ENCODE results near the gene GAL.
"Not testable (repeated sequence)": the region's sequence is repeated elsewhere in the genome, so short reads cannot be mapped to it uniquely, and the experiment has no call there.

The GAL gene

GRCh38 chr11:68684385-68685356 lies at the start of gene GAL:
Gene GAL (plus strand): TSS chr11:68684544. CDS start chr11:68684924, 380 bp downstream.
- no peak for DNase-seq (ENCODE audit: low read depth, low spot score)
- no peak within 1 kb of the TSS for H3K27ac ChIP-seq

DNA sequence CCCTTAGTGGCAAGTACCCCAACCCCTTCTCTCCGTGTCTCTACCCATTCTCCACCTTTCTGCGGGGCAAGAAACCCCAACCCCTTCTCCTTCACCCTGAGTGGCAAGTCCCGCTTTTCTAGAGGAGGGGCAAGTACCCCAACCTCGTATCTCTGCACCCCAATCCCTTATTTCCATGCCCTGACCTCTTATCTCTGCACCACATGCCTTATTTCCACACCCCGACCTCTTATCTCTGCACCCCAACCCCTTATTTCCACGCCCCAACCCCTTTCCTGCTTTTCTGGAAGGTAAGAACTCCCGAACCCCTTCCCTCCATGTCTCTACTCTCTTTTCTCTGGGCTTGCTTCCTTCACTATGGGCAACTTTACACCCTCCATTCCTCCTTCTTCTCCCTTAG lies 49.7 kb upstream of the GAL start:
- not testable (repeated sequence) for H3K27ac ChIP-seq; DNase-seq (ENCODE audit: low read depth, low spot score)

DNA sequence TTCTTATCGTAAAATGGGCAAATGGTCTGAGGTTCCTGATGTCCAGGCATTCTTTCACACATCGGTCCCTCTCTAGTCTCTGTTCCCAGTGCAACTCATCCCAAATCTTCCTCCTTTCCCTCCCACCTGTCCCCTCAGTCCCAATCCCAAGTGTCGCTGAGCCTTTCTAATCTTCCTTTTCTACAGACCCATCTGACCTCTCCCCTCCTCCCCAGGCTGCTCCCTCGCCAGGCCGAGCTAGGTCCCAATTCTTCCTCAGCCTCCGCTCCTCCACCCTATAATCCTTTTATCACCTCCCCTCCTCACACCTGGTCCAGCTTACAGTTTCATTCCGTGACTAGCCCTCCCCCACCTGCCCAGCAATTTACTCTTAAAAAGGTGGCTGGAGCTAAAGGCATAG lies 49.2 kb upstream of the GAL start:
- not testable (repeated sequence) for DNase-seq (ENCODE audit: low read depth, low spot score); H3K27ac ChIP-seq

DNA sequence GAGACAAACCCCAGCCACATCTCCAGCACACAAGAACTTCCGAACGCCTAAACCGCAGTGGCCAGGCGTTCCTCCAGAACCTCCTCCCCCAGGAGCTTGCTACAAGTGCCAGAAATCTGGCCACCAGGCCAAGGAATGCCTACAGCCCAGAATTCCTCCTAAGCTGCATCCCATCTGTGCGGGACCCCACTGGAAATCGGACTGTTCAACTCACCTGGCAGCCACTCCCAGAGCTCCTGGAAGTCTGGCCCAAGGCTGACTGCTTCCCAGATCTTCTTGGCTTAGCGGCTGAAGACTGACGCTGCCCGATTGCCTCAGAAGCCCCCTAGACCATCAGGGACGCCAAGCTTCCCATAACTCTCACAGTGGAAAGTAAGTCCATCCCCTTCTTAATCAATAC lies 48.5 kb upstream of the GAL start:
- H3K27ac ChIP-seq; DNase-seq (ENCODE audit: low read depth, low spot score): not testable (repeated sequence)

DNA sequence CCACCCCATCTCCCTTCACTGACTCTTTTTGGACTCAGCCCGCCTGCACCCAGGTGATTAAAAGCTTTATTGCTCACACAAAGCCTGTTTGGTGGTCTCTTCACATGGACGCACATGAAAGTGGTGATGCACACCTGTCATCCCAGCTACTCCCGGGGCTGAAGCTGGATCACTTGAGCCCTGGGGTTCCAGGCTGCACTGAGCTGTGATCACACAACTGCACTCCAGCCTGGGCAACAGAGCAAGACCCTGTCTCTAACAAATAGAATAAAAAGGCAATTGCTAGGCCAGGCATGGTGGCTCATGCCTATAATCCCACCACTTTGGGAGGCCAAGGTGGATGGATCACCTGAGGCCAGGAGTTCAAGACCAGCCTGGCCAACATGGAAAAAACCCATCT lies 45.0 kb upstream of the GAL start:
- DNase-seq (ENCODE audit: low read depth, low spot score); H3K27ac ChIP-seq: not testable (repeated sequence)

DNA sequence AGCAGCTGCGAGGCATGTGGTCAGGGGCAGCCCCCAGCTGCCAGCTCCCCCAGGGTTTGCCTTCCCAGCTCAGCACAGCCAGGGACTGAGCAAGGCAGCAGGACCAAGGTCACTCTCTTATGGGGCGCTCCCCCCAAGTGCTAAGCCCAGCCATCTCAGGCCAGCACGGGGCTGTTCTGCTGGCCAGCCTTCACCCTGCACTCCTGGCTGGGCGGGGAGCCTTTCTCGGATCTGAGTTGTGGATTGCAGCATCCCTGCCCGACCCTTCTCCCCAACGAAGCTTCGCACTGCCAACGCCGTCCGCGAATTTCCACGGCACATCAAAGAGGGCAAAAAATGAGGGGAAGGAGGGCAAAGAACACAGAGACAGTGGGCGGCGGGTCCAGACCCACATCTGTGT lies 42.5 kb upstream of the GAL start:
- no peak overlapping the region for H3K27ac ChIP-seq
- DNase-seq (ENCODE audit: low read depth, low spot score), result no peak

- no peak for DNase-seq (ENCODE audit: low read depth, low spot score)
- no peak overlapping the region for H3K27ac ChIP-seq
These were observed 40.8 kb upstream of the GAL start for GRCh38 chr11:68643585-68643984.

DNA sequence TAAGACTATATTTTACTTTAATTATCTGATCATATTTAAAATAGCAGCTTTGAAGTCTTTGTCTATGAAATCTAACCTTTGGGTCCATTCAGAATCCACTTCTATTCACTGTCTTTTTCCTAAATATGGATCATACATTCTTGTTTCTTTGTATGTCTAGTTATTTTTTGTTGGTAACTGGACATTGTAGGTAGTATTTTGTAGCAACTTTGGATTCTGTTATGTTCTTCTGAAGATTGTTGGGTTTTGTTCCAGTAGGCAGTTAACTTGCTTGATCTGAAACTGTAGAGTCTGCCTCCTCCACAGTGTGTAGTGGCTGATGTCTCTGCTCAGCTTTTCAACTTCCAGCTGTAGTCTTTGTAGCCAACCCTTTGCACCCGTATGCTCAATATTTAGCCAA lies 37.5 kb upstream of the GAL start:
- no peak overlapping the region for H3K27ac ChIP-seq

GRCh38 chr11:68649851-68650555 lies 34.3 kb upstream of the GAL start:
- no peak for DNase-seq (ENCODE audit: low read depth, low spot score)
- H3K27ac ChIP-seq, result no peak overlapping the region

More for the DNA sequence above, 37.5 kb upstream of the GAL start:
- DNase-seq (ENCODE audit: low read depth, low spot score), result no peak

- H3K27ac ChIP-seq, result no peak overlapping the region
- DNase-seq (ENCODE audit: low read depth, low spot score), result no peak
These were observed 33.5 kb upstream of the GAL start for GRCh38 chr11:68650801-68651200.

DNA sequence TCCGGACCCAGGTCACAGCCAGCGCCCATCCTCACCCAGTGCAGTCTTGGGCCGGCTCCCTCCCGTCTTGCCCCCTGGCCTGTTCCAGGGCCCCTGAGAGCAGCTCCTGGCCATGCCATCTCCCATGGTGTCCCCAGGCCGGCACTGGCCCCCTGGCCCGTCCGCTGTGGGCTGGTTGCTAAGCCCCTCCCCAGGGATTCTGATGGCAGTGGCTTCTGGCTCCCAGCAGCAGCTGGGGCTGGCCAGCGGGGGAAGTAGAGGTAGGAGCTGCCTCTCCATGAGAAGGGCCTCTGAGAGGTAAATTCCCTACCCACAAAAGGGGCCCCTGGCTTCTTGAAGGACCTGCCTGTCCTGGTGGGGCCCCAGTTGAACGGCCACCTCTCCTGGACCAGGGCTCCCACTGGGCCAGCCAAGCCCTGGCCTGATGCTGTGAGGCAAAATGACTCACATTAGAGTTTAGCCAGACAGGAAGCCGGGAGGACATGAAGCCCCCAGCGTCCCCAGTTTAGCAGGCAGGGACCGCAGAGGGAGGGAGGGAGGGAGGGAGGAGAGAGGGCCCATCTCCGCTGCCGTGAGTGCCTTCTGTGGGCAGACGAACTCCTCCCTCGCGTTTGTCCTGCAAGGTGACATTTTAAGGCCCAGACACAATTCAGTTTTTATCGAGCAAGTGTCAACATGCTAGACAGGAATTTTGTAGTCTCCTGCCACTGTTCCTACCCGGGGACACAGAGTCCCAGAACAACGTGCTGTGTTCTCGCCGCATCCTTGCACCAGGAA lies 32.9 kb upstream of the GAL start:
- no peak overlapping the region for H3K27ac ChIP-seq
- DNase-seq (ENCODE audit: low read depth, low spot score), result no peak

DNA sequence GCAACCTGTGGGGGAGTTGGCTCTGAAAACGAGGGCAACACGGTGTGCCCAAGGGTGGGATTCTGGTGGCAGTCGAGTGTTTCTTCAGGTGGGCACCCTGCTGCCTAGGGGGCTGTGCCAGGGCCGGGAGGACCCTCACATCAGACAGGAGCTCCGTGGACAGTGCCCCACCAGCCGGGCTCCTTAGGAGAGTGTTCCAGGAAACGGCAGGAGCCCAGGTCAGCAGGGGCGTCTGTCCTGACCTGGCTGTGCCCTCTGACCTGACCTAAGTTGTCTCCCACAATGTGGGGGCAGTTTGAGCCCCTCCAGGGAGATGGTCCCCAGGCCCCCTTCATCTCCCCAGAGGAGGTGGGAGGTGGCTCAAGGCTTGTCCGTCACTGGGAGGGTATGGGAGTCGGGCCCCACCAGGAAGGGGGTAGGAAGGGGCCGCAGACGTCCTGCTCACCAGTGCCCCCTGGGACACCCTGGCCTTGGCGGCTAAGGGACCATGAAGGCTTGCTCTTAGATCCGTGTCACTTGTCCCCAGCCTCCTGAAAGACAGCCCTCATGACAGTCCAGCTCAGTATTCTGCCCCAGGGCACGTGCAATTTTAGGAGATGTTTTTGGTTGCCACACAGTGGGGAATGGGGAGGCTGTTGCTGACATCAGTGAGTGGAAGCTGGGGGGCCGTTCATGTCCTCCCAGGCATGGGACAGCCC lies 32.2 kb upstream of the GAL start:
- DNase-seq (ENCODE audit: low read depth, low spot score), result no peak
- no peak overlapping the region for H3K27ac ChIP-seq

DNA sequence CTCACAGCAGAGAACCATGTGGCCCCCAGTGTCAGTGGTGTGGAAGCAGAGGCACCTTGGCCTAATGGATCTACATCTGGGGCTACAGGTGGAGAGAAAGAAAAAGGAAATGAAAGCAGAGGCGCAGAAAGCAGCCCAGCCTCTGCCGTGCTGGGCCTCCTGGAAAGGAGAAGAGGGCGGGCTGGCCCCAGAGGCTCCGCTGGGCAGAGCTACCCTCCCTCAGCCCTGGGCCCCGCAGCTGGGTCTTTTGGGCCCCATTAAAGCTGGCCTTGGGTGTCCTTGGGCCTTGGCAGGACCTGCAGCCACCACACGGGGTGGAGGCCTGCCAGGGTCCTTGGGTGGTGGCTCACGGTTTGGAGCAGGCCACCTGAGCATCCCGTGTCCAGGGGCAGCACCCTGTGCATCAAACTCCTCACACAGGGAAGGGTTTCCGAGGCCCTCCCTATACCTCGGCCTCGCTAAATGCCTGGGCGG lies 31.6 kb upstream of the GAL start:
- no peak for DNase-seq (ENCODE audit: low read depth, low spot score)
- no peak overlapping the region for H3K27ac ChIP-seq

DNA sequence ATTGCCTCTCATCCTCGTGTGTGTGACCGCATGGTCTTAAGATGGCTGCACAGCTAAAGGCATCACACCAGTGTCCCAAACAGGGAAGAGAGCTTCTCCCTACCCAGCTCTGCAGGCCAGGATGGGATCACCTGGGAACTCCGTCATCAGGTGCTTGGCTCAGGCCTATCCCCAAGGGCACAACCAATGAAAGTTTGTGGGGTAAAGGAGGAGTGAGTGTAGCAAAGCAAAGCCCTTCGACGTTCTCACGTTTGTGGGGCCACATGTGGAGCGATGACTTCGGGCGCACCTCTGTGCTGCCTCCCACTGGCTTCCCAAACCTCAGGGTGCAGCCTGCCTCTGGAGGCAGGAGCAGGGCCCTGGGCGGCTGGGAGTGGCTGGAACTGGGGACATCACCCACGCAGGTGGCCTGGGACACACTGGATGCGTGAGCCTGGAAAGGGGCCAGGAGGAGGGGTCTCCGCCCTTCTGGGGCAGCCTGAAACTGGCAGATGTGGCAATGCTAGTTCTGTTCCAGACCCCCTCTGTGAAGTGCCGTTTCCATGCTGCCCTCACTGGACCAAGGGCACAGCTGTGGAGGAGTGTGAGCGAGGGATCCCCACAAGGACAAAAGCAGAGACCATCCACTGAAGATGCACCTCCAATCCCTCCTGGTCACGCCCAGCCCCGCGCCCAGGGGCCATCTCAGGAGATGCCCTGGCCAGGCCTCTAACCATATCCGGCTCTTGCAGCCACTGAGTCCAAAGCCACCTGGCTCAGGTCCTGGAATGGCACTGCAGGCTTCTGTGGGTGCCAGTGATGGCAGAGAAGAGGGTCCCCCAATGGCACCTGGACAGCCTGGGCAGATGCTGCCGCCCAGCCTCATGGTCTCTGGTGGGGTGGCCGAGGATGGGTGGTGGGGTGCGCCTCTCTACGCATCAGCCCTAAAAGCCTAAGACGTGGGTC lies 30.6 kb upstream of the GAL start:
- no peak for DNase-seq (ENCODE audit: low read depth, low spot score)
- H3K27ac ChIP-seq, result no peak overlapping the region

DNA sequence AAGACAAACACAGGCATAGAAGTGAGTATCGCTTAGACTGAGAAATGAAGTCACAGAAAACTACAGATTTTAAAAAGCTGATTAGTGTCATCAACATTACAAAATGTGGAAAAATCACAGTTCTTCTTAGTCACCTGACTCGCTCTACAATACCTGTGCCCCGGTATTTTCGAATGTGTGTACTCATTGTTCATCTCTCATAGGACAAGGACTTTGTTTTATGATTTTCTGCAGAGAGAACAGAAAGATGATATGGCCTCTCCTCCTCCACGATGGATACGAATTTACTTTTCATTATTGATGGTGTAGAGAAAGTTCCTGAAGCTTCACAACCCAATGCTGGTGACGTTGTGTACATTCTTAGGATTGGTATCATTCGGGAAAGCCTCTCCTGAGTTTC lies 29.4 kb upstream of the GAL start:
- DNase-seq (ENCODE audit: low read depth, low spot score), result no peak
- no peak overlapping the region for H3K27ac ChIP-seq

DNA sequence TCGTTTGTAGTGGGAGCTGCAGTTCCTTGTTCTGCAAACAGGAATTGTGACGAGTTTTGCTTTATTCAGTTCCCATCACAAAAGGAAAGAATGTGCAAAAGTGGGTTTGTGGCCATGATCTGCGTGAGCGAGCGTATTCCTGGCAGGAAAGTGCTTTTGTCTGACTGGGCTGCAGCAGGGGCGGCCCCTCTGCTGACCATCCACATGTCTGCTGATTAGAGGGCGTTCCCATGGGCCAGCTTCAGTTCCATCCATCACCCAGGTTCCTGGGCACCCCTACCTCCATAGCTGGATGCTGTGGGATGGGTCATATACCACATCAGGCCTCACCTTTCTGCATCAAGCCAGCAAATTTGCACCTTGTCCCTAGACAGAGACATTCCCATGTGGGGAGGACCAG lies 28.9 kb upstream of the GAL start:
- no peak overlapping the region for H3K27ac ChIP-seq
- DNase-seq (ENCODE audit: low read depth, low spot score), result no peak

DNA sequence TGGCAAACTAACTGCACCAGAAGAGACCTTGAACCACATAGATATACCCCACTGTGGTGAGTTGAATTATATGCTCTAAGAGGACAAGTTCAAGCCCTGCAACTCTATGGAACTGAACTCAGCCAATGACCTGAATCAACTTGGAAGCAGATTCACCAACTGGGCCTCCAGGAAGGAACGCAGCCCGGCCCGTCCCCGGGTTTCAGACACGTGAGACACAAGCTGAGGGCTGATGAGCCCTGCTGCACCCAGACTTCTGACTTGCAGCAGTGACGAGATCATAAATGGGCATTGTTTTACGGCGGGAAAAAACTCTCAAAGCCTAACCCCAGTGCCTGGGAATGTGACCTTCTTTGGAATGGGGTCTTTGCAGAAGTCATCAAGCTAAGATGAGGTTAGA lies 28.5 kb upstream of the GAL start:
- no peak overlapping the region for H3K27ac ChIP-seq
- no peak for DNase-seq (ENCODE audit: low read depth, low spot score)

DNA sequence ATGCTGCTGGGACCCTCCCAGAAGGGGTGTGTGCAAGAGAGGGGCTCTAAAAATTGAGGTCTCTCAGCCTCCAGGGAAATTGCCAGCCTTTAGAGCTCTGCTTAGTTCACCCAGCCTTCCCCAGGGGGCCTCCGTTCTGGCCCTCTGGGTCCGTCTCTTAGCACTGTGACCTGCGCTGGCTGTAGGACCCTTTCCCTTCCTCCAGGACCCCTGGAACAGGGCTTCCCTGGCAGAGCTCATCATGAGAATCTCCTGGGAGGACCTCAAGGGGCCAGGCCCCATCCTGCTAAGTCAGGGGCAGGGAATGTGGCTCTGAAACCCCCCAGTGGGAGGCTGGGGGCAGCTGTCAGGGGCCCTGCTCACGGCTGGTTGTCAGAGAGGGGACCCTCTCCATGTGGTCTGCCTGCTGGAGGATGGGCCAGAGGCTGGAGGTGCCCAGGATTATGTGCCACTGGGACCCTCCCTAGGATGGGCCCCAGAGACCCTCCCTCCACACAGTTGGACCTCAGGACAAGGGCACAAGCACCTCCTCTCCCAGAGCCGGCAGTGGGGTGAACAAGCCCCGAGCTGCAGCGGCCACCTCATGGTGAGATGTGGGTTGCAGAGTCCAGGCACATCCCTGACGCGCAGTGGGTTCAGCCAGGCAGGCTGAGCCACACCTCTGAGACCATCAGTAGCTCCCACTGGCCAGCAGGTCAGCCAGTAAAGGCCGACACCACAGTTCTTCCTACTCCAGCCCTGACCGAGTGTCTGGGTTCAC lies 27.1 kb upstream of the GAL start:
- H3K27ac ChIP-seq, result no peak overlapping the region
- DNase-seq (ENCODE audit: low read depth, low spot score), result no peak
